GM18519 (cell line): ENCODE data around the gene SUSD2.
A peak's percentile ranks its signal among the peaks of the same experiment; 100 is the strongest.

Source experiments
- ATAC-seq: cut with Tn5 transposase; IDR thresholded peaks from one replicate; pipeline ENCODE4 v1.9.1; 2021; ENCODE audit warnings: mild to moderate bottlenecking, moderate library complexity; ENCODE audit not compliant: unreplicated experiment, low FRiP score

SUSD2 gene

DNA sequence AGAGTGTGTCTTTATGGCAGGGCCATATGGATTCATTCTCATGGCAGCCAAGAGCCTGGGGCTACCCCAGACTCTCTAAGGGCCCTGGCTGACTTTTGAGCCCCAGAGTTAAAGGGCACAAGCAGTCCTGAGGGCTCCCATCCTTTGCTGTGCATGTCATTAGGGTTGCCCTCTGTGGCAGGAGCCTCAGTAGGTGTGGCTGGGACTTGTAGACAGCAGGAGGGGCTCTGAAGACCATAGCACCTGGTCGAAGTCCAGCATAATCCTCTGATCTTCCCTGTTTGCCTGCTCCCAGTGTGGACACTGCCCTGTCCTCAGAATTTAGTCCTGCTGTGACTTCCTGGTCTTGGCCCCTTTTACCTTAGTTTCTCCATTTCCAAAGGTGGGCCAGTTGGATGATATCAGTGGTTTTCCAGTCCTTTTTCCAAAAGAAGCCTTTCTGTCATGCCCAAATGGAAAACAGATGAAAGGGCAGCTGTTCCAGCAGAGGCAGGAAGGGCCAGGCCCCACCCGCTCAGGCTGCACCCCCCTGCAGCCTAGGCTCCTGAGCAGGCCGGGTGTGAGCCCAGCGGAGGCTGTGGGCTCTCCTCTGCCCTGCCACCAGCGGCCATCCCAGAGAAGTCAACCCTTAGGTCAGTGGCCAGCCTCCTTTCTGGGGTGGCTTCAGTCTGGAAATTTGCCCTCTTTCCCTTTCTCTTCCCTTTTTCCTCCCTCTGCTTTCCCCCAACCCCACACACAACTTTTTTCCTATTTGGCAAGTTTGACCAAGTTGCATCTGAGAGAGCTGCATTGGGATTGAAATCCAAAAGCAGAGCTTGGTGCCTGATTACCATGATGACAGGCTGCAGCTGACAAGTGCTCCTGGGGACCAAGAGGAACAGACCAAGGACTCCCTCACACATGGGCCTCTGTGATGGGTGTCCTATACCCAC is 32.8 kb upstream of the SUSD2 start:
- ATAC-seq, result no peak

DNA sequence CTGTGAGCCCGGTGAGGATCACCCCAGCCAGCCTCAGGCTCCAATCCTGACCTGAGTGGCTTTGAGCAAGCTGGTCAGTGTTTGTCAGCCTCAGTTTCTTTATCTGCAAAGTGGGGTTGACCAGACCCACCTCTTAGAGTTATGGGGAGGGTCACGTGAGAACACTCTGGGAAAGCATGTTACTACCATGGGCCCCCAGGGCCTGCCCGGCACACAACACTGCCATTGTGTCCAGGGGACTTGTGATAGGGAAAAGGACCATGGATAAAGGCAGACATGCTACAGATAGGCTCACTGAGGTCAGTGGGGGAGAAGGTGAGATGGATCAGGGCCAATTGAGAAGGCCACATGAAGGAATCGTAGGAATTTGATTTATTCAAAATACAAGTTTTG is 32.1 kb upstream of the SUSD2 start:
- no peak for ATAC-seq

DNA sequence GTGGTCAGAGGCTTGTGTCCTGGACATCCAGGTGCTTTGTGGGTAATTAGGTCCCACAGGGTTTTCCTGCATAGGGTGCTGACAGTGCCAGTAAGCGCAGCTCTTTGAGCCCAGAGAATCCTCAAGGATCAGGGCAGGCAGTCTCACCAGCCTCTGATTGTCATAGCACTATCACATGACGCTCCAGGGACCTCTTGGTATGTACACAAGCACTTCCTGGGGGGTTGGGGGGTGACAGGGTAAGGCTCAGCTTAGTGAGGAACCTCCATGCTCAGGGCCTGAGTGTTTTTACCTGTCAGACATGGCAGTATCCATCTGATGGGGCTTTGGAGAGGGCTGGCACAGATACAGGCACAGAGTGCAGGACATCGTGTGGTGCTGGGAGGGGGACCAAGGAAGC is 27.9 kb upstream of the SUSD2 start:
- no peak for ATAC-seq

DNA sequence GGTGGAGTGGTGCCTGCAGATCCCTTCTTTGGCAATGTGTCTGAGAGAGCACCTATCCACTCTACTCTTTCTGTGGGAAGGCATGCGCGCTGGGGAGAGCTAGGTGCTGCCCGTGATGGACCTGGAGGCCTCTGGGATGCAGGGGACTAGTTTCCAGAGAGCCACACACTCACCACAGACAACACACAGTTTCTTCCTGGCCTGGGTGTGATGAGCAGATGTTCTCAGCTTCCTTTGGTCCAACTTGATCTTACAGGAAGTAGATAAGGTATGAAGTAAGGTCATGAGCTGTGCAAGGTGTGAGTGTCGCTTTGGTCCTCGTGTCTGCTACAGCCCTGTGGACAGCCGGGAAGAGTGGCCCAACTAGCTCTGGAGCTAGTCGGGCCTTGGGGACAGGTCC is 27.3 kb upstream of the SUSD2 start:
- ATAC-seq, result no peak

DNA sequence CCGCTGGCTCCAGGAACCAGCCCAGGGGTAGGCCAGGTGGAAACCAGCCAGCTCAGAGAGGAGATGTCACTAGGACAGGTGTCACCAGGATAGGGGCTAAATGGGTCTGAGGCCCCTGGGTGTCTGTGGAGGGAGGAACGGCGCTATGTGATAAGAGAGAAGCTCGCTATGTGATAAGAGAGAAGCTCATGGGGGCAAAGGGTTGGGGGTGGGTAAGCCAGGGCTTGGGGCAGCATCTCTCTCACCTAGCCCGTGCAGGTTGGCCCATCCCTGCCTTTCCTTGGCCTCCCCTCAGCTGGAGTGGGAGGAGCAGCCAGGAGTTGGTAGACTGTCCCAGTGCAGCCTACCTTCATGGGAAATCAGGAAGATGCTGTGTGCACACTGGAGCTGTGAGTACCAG is 26.5 kb upstream of the SUSD2 start:
- no peak for ATAC-seq

DNA sequence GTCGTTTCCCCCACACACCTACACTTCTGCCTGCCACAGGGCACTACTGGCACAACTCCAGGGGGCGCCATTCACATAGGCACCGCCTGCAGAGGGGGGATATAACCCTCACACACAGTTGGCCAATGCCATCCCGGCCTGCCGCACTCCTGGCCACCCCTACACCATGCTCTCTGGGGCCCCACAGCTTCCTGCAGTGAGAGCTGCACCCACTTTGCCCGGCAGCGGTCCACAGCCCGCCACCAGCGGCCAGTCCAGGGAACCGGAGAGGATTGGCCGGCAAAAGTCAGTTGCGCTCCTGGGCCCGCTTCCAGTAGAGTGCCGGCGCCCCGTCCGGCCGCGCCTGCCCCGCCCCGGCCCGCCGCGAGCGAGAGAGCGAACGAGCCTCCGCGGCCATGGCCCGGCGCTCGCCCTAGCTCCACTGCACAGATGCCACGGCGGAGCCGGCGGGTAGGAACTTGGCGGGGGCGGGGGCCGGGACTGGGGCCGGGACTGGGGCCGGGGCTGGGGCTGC is 25.6 kb upstream of the SUSD2 start:
- ATAC-seq, result no peak

DNA sequence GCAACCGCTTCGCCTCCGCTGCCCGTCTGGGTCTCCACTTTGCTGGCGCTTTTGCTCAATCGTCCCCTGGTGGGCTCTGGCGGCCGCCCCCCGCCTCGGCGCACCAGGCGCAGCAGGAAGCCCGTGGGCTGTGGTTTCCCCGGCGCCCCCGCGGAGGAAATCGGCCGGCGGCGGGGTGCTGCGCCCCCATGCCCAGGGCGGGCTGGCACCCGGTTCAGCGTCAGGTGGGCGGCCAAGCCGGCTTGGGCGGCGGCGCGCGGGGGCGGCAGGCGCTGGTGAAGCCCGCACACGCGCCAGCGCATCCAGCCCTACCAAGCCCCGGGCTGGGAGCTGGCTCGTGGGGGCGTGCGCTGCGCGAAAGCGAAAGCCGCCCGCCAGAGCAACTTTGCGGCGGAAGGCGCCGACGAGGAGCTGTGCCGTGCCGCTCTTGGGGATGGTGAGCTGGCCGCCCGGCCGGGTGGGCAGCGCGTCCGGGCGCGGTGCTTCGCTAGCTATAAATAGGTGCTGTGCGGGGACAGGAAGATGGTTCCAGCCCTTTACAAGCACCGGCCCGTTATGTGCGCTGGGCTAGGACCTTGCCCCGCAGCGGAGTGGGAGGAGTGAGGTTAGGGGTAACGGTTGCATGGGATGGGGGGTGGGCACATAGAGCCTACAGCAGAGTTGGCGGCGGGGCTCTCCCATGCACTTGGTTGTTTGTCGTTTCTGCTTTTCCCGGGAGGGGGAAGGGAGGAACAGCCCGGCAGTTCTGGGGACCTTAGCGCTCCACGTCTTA is 25.0 kb upstream of the SUSD2 start:
- no peak for ATAC-seq

DNA sequence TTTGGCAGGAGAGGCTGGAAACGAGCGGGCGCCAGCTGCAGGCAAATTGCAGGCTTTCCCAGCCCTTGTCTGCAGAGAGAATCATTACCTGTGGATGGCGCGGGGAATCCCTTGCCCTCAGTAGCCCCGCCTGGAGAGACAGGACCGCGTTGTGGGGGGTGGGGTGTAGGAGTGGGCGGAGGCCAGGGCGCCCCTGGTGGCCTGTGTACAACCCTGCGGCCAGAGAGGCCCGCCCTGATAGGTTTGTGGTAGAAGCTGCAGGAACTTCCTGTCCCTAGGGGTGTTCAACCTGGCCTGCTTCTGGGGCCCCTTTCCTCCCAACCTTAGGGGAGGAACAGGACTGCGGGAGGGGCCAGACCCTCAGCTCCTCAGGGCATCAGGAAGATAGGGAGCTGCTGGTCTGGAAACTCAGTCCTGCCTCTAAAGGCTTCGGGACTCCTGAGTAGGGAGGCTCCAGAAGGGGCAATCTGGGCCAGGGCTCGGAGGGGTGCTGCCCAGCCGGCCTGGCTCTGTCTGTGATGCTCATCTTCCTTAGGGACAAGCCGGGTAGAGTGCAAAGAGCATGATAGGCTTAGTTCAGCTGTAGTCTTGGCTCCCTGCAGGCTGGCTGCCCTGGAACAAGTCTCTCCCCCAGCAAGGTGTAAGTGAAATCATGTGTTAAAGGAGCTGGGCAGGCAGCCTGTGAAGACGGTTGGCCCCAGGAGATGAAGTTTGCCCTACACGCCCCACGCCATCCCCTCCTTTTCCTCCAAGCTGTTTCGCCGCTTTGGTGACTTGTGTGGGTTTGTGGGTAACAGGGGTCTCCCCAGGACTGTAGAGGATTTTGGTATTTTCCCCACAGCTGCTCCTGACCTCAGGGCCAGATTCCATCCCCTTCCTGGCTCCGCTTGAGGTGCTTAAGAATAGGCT is 24.1 kb upstream of the SUSD2 start:
- ATAC-seq, result peak; percentile 58

DNA sequence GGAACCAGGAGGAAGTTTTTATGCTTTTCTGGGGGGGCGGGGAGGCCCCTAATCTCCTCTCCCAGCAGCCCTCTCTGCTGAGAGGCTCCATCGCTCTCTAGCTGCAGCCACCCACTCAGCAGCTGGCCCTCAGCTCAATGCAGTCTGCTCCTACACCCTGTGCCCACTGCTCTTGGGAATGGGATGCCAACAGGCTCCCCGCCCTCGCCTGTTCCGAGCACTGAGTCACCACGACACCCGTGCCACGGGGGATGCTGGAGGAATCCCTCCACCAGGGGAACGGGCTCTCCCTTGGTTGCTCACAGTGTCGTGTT is 23.5 kb upstream of the SUSD2 start:
- no peak for ATAC-seq

DNA sequence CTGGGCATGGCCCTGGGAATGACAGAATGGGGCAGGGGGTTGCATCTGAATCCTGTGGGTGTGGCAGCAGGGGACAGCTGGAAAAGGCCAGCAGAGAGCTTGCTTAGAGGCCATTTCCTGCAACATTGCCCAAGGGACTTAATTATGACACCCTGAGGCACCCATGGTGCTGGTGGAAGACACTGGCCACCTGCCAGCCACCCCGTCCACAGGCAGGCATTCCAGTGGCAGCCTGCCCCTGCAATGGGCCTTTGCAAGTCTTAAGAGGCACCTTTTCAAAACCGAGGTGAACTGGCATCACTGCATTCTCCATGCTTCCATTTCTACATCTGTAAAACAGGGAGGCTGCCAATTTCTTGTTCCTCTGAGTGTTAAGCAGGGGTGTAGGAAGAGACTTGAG is 21.6 kb upstream of the SUSD2 start:
- ATAC-seq, result no peak

DNA sequence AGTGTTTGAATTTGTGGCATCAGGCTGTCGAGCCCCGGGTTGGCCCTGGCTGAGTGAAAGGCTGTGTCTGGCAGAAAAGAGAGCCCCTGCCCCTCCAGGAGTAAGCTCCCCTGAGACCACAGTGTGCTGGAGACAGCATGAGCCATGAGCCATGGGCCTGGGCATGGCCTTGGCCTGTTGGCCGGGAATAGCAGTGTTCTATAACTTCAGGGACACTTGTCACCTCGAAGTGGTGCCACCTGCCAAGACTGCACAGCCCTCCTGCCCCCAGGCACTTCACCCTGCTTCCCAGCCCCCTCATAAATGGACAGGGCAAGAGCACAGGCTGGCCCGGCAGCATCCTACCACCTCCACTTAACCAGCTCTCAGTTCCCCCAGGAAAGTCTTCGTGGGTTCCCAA is 20.7 kb upstream of the SUSD2 start:
- ATAC-seq, result no peak

DNA sequence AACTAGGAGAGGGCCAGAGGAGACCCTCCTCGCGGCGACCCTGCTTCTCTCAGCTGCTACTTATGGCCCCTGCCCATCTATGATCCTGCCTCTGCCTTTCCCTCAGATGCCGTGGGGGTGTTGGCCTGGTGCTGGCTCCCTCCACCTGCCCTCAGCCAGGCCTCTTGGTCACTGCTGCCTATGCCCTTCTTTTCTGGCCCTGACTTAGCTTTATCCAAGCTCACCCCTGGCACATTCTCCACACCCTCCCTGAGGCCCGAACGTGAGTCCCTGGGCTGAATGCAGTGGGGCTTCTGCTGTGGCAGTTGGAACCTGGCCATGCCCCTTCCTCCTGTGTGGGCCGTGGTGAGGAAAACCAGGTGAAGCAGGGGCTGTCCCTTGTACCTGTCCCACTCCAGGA is 19.8 kb upstream of the SUSD2 start:
- no peak for ATAC-seq

DNA sequence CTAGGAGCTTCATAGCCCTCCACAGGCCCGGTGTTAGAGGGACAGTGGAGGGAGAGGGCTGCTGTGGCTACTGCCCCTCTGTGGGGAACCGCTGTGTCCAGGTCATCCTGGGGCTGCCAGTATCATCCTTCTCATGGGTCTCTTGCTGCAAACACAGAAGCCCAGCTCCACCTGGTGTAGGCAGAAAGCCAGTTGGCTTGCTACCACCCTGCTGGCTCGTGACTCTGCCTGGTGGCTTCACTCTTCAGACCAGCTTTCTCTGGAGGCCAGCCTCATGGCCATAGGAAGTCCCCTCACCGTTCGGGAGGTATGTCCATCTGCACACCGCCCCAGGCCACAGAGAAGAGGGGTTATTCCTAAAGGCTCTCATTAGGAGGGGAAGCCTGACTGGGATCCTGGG is 19.4 kb upstream of the SUSD2 start:
- no peak for ATAC-seq

DNA sequence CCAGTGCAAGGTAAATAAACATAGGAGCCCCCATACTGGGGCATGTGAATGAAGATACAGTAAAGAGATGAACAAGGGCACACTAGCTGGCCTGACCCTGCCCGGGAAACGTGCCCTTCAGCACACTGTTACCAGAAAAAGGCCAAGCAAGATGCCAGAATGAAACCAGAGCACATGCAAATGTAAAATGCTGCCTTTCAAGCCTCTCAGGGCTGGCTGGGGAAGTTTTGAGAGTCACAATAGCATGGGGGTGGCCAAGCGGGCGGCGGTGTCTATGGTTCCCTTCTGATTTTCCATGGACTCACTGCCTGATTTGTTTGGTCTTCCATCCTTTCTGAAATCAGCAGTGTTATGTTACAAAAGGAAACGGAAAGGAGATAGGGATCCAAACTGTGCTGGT is 18.9 kb upstream of the SUSD2 start:
- ATAC-seq, result no peak

DNA sequence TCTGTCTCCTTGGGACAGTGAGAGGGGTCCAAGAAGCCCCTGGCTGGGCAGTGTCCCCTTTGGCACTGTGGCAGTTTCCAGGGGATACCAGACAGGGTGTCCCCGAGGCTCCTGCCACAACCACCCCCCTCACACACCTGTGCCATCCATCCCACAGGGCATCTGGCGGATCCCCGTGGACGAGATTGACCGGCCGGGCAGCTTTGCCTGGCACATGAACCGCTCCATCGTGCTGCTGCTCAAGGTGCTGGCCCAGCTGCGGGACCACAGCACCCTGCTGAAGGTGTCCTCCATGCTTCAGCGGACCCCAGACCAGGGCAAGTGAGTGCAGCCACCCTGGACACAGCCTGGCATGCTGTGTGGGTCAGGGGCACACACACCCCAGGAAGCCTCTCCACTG is 17.0 kb upstream of the SUSD2 start:
- no peak for ATAC-seq

DNA sequence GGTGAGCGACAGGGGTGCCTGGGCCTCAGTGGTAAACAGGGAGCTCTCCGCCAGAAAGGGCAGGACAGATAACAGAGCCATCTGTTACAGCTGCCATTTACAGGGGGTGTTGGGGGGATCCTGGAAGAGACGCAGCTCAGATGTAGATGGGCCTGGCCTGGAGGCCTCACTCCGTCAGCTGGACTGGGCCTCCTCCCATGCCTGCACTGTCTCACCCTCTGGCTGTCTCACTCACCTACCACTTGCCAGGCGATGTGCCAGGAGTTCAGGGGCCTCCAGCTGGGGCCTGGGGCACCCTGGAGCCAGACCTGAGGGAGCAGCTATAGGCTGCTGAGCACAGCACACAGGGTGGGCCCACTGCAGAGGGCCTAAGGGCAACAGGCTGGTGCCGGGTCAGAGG is 16.3 kb upstream of the SUSD2 start:
- ATAC-seq, result no peak

DNA sequence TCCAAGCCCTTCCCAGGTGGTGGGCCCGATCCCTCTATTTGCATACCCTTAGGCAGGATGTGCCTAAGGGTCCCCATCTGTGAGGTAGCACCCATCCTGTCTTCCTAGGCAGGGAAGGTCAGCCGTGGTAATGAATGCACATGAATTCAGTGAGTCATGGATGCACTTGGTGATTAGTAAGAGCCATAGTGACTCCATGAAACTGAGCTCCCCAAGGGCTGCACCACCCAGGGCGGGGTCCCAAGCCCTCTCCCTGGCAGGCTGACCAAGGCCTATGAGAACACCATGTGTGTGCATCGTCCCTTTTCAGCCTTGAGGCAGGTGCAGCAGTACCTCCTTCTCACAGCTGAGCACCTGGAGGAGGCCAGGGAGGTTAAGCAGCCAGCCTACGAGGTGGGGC is 15.6 kb upstream of the SUSD2 start:
- ATAC-seq, result no peak

DNA sequence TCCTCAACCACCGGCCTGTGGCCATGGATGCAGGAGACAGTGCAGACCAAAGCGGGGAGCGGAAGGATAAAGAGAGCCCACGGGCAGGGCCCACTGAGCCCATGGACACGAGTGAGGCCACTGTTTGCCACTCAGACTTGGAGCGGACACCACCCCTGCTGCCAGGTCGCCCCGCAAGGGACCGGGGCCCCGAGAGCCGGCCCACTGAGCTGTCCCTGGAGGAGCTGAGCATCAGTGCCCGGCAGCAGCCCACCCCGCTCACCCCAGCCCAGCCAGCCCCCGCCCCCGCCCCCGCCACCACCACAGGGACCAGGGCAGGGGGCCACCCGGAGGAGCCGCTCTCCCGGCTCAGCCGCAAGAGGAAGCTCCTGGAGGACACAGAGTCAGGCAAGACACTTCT is 14.5 kb upstream of the SUSD2 start:
- no peak for ATAC-seq

DNA sequence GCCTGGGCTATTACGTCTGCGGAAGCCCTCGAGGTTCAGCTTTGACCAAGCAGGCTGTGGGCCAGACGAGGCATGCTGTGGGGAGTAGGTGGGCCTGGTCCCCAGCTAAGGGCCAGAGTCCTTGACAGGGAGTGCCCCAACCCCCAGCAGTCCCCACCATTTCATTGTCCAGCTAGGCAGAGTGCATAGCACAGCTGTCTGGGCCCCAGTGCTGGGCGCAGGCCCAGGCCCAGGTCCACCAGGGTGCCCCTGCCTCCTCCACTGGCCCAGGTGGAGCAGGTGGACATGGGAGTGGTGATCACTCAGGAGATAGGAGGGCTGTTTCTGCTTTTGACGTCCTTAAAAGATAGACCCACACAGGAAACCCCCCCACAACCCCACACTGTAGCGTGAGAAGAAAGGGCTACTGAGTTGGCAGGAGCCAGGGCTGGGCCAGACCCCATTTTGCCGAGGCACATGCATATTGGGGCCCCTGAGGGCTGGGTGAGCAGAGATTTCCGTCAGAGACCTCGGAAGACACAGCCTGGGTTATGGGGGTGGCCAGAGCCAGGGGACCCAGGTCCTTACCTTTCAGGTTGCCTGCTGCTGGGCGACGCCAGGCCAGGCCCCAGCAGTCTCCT is 11.7 kb upstream of the SUSD2 start:
- no peak for ATAC-seq

DNA sequence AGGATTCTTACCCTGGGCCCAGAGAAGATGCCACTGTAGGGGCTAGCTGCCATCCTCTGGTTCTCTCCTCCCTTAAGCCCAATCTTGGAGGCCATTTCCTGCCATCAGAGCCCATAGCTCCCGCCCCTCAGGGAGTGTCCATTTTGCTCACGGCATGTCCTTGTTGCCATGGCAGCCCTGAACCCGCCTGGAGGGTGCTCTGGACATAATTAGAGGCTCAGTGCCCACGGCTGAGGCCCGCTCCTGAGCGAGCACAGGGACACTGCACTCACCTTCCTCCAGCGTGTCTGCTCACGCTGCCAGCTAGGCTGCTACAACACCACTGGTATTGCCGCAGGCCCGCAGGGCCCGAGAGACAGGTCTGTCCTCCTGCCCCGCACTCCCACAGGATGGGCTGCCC is 11.1 kb upstream of the SUSD2 start:
- ATAC-seq, result no peak
